Measurements from ENCODE around the gene KLHL14.
"Not testable (repeated sequence)": the region's sequence is repeated elsewhere in the genome, so short reads cannot be mapped to it uniquely, and the experiment has no call there.

The KLHL14 gene, protein sequence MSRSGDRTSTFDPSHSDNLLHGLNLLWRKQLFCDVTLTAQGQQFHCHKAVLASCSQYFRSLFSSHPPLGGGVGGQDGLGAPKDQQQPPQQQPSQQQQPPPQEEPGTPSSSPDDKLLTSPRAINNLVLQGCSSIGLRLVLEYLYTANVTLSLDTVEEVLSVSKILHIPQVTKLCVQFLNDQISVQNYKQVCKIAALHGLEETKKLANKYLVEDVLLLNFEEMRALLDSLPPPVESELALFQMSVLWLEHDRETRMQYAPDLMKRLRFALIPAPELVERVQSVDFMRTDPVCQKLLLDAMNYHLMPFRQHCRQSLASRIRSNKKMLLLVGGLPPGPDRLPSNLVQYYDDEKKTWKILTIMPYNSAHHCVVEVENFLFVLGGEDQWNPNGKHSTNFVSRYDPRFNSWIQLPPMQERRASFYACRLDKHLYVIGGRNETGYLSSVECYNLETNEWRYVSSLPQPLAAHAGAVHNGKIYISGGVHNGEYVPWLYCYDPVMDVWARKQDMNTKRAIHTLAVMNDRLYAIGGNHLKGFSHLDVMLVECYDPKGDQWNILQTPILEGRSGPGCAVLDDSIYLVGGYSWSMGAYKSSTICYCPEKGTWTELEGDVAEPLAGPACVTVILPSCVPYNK

DNA sequence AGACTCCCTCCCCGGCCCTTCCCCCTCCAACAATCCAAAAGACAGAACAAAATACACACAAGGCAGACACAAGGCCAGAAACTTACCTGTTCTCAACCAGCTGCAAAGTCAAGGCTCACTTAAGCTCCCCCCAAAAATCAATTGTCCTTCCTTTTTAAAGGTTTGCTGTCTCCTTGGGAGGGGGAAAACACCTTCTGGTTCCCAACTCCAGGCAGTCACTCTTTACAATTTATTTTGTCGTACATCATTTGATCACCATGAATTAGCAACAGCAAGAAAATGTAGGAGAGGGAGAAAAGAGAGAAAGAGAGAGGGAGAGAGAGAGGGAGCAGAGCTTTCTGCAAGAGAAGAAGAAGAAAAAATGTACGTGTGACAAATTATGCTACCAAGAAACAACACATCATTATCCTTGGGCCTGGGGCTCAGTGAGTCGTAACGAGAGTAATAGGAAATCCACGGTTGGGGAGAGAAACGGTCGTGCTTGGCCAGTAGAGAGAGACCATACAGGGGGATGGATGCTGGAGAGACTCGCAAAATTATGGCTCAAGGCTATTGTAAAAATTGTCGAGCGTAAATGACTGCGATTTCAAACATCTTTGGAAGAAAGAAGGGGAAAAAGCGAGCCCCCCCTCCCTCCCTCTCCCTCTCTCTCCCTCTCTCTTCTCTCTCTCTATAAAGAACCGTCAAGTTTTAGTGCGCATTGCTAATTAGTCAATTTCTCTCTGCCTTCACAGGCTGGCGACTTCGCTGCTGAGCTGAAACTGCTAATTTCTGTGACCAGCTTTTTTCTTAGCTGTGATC lies at the start of gene KLHL14:
TSS of gene KLHL14 (minus strand) at position 443 of the 801 bp plus-strand sequence. CDS start 2,432 bp downstream, outside the sequence.
- in situ Hi-C loops (cut with HindIII; ENCODE audit: low sequenced_read_pairs): no loop called here

DNA sequence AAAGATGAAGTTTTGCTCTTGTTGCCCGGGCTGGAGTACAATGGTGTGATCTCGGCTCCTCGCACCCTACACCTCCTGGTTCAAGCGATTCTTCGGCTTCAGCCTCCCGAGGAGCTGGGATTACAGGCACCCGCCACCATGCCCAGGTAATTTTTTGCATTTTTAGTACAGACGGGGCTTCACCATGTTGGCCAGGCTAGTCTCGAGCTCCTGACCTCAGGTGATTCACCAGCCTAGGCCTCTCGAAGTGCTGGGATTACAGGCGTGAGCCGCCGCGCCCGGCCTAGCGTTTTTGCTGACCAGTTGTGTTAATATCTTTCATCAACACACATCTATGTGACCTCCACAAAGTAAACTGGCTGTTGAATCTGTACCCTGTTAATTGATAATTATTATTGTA lies 49.4 kb upstream of the KLHL14 start:
- in situ Hi-C loops (cut with HindIII; ENCODE audit: low sequenced_read_pairs): no loop called here

DNA sequence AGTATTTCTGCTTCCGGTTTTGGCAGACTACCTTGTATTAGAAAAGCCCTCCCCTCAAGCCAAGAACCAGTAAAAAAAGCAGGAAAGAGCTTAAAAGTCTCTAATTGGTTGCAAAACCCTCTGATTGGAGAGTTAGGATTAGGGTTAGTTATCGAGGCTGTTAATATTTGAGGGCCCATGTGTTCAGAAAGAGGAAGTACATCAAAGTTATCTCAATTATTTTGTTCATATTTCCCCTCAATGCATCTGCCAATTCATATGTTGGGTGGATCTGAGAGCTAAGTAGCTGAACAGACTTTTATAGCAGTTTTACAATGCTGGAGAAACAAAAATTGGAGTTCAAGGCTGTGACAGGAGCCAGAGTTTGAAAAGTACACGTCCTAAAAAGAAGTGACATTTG lies 43.1 kb upstream of the KLHL14 start:
- in situ Hi-C loops (cut with HindIII; ENCODE audit: low sequenced_read_pairs): no loop called here

DNA sequence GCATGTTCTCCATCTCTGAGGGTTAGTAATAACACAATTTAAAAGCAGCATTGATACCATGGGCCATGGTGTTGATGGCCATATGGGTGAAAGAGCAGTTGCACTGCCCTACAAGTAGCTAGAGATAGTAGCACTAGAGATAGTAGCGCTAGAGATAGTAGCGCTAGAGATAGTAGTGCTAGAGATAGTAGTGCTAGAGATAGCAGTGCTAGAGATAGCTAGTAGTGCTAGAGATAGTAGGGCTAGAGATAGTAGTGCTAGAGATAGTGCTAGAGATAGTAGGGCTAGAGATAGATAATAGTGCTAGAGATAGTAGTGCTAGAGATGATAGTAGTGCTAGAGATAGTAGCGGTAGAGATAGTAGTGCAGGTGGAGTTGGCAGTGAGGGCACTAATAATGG lies 39.5 kb upstream of the KLHL14 start:
- in situ Hi-C loops (cut with HindIII; ENCODE audit: low sequenced_read_pairs): no loop called here

DNA sequence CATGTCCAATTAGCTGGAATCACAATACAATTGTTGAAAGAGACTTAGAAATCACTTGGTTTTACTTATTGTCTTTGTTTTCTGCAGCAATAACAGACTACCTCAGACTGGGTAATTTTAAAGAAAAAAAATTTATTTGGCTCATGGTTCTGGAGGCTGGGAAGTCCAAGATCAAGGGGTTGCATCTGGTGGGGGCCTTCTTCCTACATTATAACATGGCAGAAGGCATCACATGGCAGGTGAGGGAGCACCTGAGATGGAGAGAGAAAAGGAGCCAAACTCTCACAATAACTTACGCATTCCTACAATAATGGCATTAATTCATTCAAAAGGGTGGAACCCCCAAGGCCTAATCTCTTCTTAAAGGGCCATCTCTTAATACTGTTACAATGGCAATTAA lies 37.5 kb upstream of the KLHL14 start:
- in situ Hi-C loops (cut with HindIII; ENCODE audit: low sequenced_read_pairs): no loop called here

DNA sequence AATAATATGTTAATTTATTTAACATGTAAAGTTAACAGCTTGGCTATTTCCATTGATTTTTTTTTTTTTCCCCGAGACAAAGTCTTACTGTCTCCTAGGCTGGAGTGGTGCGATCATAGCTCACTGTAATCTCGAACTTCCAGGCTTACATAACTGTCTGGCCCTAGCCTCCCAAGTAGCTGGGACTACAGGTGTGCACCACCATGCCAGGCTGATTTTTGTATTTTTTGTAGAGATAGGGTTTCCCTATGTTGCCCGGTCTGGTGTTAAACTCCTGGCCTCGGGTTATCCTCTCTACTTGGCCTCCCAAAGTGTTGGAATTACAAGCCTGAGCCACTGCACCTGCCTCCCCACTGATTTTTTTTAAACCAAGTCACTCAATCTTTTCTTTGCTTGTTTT lies 32.5 kb upstream of the KLHL14 start:
- in situ Hi-C loops (cut with HindIII; ENCODE audit: low sequenced_read_pairs): no loop called here

DNA sequence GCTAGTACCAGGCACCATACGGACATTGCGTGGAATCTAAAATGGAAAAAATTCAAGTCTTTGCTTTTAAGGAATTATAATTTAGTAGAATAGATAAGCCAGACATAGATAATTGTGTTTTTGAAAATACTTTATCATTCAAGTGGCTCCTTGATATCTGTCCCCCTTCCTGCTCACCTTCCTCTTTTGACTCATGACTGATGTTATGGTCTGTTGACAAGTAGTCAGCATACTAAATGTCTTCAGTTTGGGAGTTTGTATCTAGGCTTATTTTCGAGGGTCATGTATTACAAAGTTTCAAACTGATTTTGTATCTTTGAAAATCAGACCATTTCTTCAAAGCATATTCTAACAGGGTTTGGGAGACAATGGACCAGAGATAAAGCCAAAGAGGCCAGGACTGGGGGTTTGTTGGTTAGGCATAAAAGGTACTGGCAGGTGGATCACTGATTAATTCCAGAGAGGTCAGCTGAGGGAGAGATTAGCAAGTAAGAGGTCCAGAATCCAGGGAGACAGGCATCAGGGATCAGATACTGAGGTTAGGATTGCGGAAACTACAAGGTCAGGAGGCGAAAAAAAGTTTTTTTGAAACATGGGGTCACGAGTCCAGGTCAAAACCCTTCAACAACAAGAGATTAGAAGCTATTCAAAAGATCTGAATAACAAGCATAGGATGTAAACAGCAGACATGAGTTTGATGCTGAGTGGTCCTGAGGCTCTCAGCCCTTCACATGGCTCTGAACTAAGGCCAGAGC lies 31.5 kb upstream of the KLHL14 start:
- in situ Hi-C loops (cut with HindIII; ENCODE audit: low sequenced_read_pairs): no loop called here

DNA sequence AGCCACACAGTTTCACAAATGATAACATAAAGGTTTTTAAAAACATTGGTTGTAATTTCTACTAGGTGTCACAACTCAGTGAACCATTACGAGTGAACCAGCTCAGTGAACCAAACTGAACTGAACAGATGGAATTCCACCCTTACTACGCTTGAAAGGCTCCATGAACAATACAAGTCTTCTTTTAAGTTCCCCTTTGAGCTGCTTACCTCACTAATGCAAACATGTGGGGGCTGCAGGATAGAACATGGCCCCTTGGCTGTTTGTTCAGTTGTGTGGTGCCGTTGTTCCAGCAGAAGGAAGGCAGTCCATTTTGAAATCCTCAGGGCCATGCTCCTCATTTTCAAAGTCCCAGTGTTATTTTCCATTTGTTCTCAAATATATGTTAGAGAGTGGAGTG lies 30.7 kb upstream of the KLHL14 start:
- in situ Hi-C loops (cut with HindIII; ENCODE audit: low sequenced_read_pairs): no loop called here

DNA sequence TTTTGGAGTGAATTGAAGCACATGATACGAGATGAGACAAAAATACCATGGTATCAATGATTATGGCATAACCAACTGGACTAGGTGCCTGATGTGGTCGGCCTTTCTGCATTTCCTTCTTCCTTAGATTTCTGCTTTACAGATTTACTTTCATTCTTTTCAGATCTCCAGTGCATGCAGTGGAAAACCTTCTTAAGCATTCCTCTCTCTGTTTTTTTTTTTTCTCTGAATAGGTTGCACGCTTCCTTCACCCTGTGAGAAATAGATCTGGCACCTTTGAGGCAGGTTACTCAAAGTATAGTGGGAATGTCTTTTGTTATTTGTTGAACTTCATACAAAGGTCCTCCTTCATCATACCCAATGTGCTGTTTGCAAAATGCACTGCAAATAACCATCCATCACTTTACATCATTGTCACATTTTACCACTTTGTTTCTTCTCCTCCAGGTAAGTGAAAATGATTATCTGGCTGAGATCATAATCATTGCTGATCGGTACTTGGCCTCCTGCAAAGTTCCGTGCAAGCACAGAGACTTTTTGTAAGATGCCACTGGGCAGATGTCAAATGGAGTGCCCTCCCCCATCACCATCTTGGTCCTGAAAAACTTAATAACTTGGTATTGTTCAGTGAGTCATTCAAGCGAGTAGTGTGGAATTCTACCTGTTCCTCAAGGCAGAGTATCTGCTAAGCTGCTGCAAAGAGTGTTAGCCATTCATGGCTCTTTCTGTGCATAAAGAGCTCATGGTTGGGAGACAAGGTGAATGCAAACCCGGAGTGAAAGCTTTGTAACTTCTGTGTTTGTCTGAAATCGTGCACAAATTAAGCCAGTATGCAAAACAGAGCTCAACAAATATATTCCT lies 30.0 kb upstream of the KLHL14 start:
- in situ Hi-C loops (cut with HindIII; ENCODE audit: low sequenced_read_pairs): no loop called here

DNA sequence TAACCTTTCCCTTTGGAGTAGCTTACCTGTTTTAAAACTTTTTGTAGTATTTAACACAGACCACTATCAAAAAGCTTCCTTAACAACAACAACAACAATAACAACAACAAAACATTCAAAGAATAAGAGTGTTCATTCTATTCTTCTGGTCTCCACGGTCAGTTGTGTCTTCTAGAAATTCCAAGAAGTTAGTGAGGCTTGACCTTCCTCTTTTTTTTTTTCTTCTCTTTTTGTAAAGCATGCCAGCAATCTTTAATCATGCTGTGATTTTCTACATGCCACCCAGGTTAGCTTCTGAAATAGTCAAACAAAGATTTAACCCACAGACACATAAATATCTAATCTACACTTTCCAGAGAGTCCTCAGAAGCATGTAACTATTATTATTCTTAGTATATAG lies 28.4 kb upstream of the KLHL14 start:
- in situ Hi-C loops (cut with HindIII; ENCODE audit: low sequenced_read_pairs): no loop called here

DNA sequence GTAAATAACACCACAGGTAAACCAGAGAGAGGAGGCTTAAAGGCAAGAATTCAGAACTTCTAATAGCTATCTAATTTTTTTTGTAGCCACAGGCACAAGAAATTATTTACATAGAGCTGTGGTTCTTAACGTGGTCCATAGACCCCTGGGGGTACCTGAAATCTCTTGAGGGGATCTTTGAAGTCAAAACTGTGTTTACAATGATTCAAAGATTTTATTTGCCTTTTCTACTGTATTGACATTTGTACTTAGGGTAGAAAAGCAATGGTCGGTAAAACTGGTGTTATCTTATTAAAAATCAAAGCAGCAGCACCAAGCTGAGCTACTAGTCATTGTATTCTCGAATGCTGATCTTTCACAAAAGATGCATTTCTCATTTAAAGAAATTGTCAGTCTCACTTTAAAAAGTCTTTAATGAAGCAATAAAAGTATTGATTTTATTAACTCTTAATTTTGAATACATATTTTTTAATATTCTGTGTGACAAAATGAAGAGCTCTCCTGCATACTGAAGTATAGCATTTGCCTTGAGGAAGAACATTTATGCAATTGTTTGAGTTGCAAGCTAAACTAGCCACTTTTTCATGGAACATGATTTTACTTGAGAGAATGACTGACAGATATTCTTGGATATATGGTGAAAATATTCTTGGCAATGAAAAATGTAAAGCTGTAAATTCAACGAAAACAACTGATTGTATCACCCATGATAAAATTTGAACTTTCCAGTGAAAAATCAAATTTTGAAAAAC lies 25.6 kb upstream of the KLHL14 start:
- in situ Hi-C loops (cut with HindIII; ENCODE audit: low sequenced_read_pairs): no loop called here

DNA sequence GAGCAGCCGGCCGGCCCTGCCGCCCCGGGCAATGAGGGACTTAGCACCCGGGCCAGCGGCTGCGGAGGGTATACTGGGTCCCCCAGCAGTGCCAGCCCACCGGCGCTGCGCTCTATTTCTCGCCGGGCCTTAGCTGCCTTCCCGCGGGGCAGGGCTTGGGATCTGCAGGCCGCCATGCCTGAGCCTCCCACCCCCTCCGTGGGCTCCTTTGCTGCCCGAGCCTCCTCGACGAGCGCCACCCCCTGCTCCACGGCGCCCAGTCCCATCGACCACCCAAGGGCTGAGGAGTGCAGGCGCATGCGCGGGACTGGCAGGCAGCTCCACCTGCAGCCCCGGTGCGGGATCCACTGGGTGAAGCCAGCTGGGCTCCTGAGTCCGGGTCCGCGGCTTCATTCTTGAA lies 21.8 kb upstream of the KLHL14 start:
- in situ Hi-C loops (cut with HindIII; ENCODE audit: low sequenced_read_pairs): not testable (repeated sequence)

DNA sequence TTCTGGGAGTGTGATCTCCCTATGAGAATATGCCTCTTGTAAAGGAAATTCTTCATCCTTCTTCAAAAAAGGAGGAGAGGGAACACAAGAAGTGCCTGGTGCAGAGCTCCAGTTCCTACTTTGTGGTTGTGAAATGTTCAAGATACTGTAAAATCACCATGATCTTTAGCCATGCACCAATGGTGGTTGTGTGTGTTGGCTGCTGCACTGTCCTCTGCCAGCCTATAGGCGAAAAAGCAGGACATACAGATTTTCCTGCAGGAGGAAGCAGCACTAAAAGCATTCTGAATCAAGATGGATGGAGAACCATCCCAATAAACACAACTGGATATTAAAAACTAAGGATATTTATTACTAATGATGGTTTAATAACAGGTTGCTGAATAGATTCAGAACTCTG lies 6.2 kb upstream of the KLHL14 start:
- in situ Hi-C loops (cut with HindIII; ENCODE audit: low sequenced_read_pairs): no loop called here

DNA sequence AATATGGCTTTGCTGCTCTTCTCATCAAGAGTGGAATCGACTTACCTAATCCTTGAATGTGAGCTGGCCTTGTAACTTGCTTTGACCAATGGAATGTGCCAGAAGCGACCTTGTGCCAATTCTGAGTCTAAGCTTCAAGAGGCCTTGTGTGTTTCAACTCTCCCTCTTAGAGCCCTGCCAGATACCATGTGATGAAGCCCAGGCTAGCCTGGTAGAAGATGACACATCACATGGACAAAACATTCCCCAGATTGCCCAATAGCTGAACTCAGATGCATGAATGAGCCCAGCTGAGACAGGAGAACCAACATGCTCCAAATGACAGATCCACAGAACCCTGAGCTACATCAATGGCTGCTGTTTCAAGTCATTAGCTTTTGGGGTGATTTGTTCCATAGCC lies 4.2 kb upstream of the KLHL14 start:
- in situ Hi-C loops (cut with HindIII; ENCODE audit: low sequenced_read_pairs): no loop called here

DNA sequence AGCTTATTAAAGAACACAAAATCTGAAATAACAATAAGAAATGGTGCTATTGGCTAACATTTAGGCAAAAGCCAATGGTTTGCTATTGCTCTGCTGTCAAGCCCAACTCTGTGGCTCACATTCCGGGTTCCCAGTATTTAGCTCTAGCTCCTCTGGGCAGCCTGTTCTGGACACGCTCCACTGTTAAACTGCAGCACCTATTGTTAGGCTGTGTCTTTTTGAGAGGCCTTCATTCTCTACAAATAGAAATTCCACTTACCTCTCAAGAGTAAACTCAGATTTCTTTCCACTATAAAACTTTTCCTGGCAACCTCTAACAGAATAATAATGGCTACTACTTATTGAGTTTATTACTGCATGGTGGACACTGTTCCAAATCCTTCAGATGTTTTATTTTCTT lies 3.7 kb upstream of the KLHL14 start:
- in situ Hi-C loops (cut with HindIII; ENCODE audit: low sequenced_read_pairs): no loop called here

DNA sequence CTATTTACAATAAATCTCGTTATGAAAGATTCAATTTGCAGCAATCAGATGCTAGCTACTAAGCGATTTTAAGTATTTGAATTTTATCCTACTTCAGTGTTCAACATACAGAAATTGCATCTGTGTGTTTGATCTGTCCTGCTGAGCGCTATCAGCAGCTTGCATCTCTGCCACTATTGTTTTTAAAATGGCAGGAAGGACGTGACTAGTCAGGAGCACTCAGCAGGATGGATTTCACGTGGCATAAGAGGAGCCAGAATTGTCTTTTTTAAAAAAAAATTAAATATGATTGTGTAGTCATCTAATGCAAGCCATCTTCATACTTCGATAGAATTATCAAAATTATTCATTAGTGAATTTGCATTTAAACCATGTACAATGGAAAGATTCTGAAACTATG lies 2.8 kb upstream of the KLHL14 start:
- in situ Hi-C loops (cut with HindIII; ENCODE audit: low sequenced_read_pairs): no loop called here

DNA sequence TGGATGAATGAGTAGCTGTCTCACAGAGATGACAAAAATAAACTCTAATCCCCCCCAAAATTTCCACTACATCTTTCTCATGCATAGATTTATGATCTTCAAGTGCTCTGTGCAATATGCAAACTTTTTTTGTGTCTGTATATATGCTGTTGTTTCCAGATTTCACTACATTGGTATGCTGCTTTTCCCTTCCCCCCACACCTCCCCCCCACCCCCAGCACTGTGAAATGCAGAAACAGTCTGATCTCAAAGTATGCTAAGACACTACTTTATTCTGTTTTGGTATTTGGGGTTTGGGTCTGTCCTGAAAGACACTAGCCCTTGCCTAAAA lies 524 bp upstream of the KLHL14 start:
- in situ Hi-C loops (cut with HindIII; ENCODE audit: low sequenced_read_pairs): no loop called here

DNA sequence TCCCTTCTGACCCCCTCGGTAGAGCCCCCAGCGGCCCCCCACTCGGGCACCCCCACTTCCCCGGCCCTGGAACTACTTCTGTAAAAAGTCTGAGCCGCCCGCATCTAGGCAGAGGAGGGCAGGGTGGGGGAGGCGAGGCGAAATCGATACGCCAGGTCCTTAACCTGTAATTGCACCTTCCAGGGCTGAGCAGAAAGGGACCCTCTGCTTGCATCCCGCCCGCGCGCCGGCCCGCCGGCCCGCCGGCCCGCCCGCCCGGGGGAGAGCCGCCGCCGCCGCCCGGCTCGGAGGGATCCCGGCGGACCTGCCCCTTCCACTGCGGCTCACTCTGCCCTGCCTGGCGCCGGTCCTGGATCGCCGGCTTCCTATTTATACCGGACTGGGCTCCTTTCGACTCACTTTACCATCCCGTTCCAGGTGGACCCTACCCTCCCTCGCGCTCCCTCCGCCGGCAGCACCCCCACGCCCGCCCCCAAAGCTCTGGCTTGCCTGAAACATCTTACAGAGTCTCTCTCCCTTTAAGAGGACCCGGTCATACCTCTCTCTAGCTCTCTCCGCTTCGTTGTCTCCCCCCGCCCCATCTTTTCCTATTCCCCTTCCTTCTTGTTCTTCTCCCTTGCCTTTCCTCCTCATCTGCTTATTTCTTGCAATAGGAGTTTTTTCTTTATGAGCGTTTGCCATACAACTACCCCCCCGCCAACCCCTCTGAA lies 797 bp downstream of the KLHL14 start:
- in situ Hi-C loops (cut with HindIII; ENCODE audit: low sequenced_read_pairs): no loop called here

DNA sequence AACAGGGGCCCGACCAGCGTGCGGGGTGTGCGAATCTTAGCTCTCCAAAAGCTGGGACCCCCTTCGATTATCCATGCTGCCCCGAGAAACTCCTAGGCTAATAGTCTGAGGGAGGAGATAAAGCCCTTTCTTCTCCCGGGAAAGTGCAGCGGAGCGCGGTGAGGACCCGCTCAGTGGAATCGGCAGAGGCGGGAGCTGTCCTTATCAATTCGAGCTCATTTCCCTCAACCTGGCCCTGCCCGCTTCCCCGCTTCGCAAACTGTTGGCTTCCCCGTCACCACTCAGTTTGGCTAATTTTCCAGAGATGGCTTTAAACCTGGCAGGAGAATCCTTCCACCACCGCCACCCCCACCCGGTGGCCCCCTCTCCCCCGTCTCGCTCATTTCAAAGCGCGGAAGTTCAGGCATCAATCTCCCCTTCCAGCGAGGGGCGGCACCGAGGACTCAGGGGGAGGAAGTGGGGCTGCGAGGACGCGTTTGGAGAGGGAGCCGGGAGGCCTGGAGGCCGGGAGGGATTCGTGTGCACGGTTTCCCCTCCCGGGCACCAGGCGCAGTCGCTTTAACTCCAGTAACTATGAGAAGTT lies 1.6 kb downstream of the KLHL14 start:
- in situ Hi-C loops (cut with HindIII; ENCODE audit: low sequenced_read_pairs): no loop called here

All from endothelial cell of hepatic sinusoid (primary cell).